HG03432 (cell line): ENCODE results near the gene TBC1D1.

Source experiments
- ATAC-seq: cut with Tn5 transposase; IDR thresholded peaks from one replicate; pipeline ENCODE4 v1.9.1; 2021; ENCODE audit warnings: mild to moderate bottlenecking, moderate library complexity; ENCODE audit not compliant: unreplicated experiment

The TBC1D1 gene

GRCh38 chr4:38161208-38162113 lies 270.6 kb downstream of the TBC1D1 start:
- ATAC-seq, result peak; percentile 13

- ATAC-seq, result no peak
Observed at GRCh38 chr4:38162240-38162784, 271.4 kb downstream of the TBC1D1 start.

GRCh38 chr4:38163216-38164006 lies 272.5 kb downstream of the TBC1D1 start:
- ATAC-seq, result no peak

GRCh38 chr4:38164346-38164745 lies 273.5 kb downstream of the TBC1D1 start:
- no peak for ATAC-seq

- no peak for ATAC-seq
Observed at GRCh38 chr4:38166082-38166481, 275.2 kb downstream of the TBC1D1 start.

- no peak for ATAC-seq
Observed at GRCh38 chr4:38166768-38167167, 275.9 kb downstream of the TBC1D1 start.

- ATAC-seq, result no peak
Observed at GRCh38 chr4:38167973-38168372, 277.1 kb downstream of the TBC1D1 start.

- ATAC-seq, result no peak
Observed at GRCh38 chr4:38169524-38169923, 278.6 kb downstream of the TBC1D1 start.

GRCh38 chr4:38170338-38171169 lies 279.7 kb downstream of the TBC1D1 start:
- no peak for ATAC-seq

- no peak for ATAC-seq
Observed at GRCh38 chr4:38172078-38172477, 281.2 kb downstream of the TBC1D1 start.

GRCh38 chr4:38173935-38174518 lies 283.1 kb downstream of the TBC1D1 start:
- ATAC-seq, result no peak

GRCh38 chr4:38174801-38175200 lies 283.9 kb downstream of the TBC1D1 start:
- ATAC-seq, result no peak

GRCh38 chr4:38176165-38176564 lies 285.3 kb downstream of the TBC1D1 start:
- no peak for ATAC-seq

- ATAC-seq, result no peak
Observed at GRCh38 chr4:38177035-38177546, 286.2 kb downstream of the TBC1D1 start.

- ATAC-seq, result no peak
Observed at GRCh38 chr4:38177641-38178391, 286.9 kb downstream of the TBC1D1 start.

GRCh38 chr4:38178392-38178995 lies 287.6 kb downstream of the TBC1D1 start:
- ATAC-seq, result no peak

GRCh38 chr4:38179690-38180377 lies 288.9 kb downstream of the TBC1D1 start:
- peak; percentile 44 for ATAC-seq

- no peak for ATAC-seq
Observed at GRCh38 chr4:38180456-38180855, 289.6 kb downstream of the TBC1D1 start.
